Measurements from ENCODE around the gene UPK1B. TPM values are rescaled to one million over a fixed set of nuclear protein-coding genes. Genes with fewer than 3 reads are reported as not detected.

Gene UPK1B
- total RNA-seq, 1 donor from 2014 or later, result 0.98 TPM

DNA sequence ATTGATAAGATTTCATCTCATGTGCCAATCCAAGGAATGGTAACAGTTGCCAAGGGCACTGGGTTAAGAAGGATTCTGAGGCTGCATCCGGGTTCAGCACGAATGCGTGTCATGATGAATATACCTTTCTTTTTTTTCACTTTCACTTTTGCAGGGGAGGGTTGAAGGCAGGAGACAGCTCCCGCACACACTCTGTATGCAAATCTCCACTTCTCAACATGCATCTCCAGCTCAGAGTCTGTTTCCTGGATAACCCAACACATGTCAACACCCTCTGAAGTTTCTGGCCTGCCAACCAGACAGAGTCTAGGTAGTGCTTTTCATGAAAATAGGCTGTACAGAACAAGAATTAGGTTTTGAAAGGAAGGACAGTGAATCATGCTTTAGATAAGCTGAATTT is 45.7 kb downstream of the UPK1B start:
- no peak for ATAC-seq
- no peak for DNase-seq (ENCODE audit: low spot score)
- intact Hi-C loops (cut with DNase I), result no loop called here

DNA sequence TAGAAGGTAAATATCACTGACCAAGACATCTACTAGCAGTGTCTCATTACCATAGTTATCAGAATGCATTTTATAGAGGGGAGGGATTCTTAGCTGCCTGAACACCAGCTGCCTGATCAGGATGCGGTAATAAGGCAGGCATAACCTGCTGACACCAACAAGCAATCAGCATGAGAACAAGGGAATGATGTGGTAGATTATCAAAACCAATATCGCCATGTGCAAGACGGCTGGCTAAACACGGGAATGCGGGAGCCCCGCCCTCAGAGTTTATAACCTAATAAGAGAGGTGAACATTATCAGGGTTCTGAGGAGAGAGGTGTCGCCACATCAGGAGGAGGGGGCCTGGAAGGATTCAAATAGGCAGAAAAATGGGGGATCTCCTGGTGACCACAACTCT is 46.8 kb downstream of the UPK1B start:
- intact Hi-C loops (cut with DNase I), result no loop called here
- DNase-seq (ENCODE audit: low spot score) (no peak), ATAC-seq (no peak)

DNA sequence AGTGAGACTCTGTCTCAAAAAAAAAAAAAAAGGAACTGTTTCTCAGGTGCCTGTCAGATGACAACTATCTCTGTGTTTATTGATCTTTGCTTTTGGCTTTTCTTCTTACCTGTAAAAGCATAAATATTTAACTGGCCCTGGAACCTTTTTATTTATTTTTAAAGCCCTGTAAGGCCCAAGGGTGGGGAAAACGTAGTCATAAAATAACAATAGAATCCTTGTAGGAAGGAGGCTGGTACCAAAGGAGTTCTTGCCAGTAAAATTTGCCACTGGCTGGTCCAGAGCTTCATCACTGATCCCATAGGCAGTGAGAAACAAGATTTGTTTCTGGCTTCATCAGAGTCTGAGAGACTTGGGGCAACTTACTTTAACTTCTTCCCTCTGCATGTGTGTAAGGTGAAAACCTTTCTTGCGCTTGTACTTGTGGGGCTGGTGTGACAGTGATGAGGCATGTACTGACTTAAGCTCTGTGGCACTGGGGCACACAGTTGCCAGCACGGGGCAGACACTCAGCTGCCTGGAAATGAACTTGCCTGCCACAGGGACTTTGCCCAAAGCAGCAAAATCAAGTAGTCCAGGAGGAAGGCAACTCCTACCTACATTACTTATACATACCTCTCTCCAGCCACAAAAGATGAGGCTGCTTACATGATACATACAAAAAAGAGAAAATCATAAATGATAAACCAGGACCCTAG is 47.7 kb downstream of the UPK1B start:
- intact Hi-C loops (cut with DNase I), result no loop called here
- no peak for DNase-seq (ENCODE audit: low spot score)
- no peak for ATAC-seq

DNA sequence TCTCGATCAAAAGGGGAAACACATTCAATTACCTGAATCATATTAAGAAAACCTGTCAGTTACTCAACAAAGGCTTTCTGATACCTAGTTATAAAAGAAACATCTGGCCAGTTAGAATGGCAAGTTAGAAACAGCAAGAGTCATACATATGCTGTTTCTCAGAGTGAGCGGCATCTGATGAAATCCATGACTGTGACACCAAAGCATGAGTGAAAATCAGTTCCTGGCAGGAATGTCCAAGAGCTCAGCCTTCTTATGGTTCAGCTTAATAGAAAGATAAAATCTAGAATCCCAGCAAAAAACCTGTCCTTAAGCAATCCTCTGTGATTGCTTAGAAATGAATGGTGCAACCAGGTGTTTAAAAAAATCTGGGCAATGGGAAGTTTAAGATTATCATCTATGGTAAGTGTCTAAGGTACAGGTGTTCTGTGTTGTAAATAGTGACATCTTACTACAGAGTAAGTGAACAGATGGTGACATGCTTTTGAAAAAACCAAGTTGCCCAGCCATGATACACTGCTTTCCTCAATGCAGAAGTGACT is 48.5 kb downstream of the UPK1B start:
- DNase-seq (ENCODE audit: low spot score) (no peak), ATAC-seq (no peak)
- intact Hi-C loops (cut with DNase I), result no loop called here

DNA sequence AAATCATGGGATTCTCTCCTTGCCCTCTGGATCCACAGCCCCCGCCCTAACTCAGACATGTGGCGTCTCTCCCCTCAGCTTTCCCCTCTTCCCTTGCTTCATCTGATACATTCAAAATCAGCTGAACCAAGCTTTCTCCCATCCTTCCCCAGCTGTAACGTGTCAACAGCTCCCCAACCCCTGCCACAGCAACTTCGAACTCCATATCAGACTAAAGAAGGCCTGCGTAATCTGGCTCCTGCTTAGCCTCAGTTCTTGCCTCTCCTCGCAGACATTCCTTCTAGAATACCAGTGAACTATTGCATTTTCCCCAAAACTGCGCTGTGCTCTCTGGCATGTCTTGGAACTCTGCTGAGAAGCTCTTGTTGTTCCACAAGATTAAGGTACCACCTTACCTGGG is 49.0 kb downstream of the UPK1B start:
- ATAC-seq (no peak), DNase-seq (ENCODE audit: low spot score) (no peak)
- intact Hi-C loops (cut with DNase I), result no loop called here

DNA sequence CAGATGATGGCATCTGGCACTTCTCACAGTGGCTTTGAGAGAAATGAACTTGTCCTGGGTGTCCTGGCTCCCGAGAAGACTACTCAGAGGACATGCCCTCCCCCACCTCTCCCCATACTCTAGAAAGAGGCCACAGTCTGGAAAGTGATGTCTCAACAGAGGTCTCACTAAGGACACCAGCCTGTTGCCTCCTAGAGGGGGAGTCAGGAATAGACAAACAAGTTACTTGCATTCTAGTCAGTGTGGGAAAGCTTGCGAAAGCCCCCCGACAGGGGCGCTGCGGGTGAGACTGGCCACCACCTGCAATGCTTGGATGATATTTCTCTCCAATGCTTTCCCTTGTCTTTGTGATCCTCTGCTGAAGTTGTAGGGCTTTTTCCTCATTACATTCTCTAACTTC is 50.1 kb downstream of the UPK1B start:
- intact Hi-C loops (cut with DNase I), result no loop called here
- no peak for ATAC-seq
- DNase-seq (ENCODE audit: low spot score), result no peak

DNA sequence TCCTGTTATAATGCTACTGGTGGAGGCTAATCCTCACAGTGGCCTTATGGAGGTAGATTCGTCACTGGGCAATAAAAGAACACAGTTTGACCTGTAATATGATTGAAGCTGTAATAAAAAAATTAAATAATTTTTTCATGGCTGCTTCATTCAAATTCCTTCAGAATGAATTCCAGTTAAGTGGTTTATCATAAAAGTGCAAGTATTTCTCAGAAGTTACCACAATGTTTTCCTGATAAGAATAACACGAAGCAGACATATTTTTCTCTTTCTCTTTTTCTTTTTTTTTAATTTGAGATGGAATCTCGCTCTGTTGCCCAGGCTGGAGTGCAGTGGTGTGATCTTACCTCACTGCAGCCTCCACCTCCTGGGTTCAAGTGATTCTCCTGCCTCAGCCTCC is 51.7 kb downstream of the UPK1B start:
- intact Hi-C loops (cut with DNase I), result no loop called here
- DNase-seq (ENCODE audit: low spot score) (no peak), ATAC-seq (no peak)

DNA sequence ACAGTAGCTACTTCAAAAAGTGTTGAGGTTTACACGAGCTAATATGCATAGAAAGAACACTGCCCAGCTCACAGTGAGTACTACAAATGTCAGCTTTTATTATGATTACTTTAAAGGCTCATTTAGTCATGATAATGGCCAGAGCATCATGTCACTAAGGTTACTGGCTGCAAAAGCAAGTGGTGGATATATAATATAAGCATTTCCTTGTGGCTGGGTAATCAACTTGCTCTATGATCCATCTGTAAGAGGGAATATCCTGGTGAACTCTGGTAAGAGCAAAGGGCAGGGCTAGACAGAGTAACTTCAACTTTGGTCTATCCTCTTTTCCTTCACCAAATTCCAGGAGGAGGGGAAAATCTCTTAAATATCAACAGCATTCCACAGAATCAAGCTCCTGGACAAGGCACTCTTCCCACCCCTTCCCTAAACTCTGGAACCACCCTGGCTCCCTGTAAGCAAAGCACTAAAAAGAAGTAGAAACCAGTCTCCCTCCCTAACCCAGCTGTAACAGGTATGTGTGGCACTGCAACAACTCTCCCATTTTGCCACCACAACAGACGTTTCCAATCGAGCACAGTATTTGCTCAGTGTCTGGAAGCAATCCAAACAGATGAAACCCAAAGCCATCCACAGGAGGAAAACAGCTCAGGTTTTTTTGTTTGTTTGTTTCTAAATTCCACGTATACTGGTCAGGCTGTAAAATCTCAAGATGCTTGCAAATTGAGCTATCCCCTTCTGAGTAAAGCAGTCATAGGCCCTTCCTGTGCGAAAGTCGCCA is 53.9 kb downstream of the UPK1B start:
- ATAC-seq, result no peak
- intact Hi-C loops (cut with DNase I), result no loop called here
- DNase-seq (ENCODE audit: low spot score), result no peak

DNA sequence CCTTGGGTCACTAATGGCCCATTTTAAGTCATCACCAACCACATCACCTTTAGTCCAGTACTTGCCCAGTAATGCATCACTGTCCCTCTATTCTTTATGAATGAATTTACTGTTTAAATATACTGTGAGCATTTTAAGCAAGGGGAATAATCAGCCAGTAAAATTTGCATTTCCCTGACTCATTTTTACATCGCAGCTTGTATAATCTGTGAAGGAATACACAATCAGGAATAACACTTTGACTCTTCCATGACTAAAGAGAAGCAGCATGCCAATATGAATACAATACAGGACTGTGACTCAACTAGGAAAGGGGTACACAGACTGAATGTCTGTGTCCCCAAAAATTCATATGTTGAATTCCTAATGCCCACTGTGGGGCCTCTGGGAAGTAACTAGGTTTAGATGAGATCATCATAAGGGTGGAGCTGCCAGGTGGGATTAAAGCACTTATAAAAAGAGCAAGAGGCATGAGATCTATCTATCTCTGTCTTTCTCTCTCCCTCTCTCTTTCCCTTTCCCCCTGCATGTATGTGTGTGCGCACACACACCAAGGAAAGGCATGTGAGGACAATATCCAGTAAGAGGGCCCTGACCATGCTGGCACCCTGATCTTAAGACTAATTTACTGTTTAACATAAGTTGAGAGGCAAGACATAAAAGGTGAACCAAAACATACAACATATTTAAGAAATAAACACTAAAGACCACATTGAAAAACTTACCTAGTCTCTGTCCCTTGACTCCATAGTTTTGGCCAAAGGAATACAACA is 55.2 kb downstream of the UPK1B start:
- intact Hi-C loops (cut with DNase I), result no loop called here
- ATAC-seq, result no peak
- no peak for DNase-seq (ENCODE audit: low spot score)

DNA sequence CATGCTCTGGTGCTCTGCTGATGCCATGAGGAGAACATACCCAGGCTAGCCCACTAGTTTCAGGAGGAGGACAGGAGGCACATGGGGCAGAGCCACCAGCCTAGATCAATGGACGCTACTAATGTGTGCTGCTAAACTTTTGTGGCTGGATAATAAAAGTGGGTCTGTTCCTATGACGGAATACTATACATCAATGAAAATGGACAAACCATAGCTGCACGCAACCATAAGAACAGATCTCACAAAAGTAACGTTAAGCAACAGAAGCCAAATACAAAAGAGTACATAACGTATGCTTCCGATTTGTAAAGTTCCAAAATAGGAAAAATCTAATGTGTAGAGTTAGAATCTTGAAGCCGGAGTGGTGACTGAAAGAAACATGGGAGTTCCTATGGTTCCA is 55.8 kb downstream of the UPK1B start:
- no peak for ATAC-seq
- intact Hi-C loops (cut with DNase I), result no loop called here

DNA sequence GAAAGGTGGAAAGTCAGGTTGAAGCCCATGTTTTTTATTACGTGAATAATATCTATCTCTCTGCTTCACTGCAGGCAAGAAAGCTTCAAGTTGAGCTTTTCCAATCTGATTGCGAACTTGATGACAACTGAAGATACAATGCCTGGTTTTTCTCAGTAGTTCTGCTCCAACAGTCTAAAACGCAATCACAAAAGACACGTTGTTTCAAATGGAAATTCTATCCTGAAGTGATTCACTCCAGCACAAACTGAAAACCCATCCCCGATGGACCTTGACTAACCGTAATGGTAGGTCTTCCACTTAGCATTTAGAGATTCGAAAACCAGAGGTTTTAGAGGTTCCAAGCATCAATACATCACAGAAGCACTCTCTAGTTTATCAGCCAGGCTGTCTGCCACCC is 56.7 kb downstream of the UPK1B start:
- no peak for ATAC-seq
- DNase-seq (ENCODE audit: low spot score), result no peak
- intact Hi-C loops (cut with DNase I), result no loop called here

More for the DNA sequence above, 55.8 kb downstream of the UPK1B start:
- no peak for DNase-seq (ENCODE audit: low spot score)

DNA sequence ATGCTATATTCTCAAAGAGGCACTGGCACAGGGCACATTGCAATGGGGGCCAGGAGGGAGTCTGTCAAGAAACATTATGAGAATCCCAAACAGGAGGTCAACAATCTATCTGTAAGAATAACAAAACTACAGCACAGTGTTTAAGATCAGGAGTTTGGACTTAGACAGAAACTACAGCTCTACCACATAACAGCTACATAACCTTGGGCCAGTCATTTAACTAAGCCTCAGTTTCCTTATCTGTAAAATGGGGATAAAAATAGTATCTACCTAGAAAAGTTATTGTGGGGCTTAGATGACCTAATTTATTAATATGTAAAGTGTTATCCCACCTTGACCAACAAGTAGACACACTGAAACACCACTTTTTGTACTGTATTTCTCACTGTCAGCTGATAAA is 57.3 kb downstream of the UPK1B start:
- intact Hi-C loops (cut with DNase I), result no loop called here
- DNase-seq (ENCODE audit: low spot score) (no peak), ATAC-seq (no peak)

DNA sequence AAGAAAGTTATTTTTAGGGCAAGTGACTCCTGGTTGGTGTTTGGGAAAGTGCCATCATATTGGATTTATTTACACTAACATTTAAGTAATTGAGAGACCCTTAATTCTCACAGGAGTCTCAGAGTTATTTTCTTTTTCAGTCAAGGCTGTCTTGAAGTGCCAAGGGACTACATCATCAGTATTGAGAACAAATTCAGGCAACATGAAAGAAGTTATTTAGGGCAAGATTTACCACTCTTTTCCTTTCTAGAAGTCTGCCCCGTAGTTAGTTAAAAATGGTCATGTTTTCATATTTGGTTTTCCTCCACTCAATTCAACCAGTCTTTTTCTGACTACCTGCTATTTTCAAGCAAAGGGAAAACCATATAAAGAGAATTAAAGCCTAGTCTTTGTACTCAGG is 61.2 kb downstream of the UPK1B start:
- intact Hi-C loops (cut with DNase I), result no loop called here
- no peak for ATAC-seq
- no peak for DNase-seq (ENCODE audit: low spot score)

DNA sequence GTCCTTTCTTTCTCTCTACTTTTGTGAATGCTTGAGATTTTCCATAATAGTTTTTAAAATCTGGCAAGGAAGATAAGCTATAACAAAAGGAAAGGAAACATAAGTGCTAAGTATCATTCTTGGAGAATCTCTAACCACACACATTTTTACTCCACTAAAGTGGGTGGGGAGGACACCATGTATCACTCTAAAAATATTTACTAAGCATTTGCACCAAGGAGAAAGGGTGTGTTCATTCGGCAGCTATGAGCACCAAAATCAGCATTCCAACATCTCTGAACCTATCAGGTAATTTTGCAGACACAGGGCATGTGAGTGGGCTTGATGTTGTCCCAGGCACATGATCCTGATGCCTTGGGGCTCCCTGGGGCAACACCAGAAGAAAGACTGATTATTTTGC is 61.8 kb downstream of the UPK1B start:
- intact Hi-C loops (cut with DNase I), result no loop called here
- DNase-seq (ENCODE audit: low spot score), result no peak

DNA sequence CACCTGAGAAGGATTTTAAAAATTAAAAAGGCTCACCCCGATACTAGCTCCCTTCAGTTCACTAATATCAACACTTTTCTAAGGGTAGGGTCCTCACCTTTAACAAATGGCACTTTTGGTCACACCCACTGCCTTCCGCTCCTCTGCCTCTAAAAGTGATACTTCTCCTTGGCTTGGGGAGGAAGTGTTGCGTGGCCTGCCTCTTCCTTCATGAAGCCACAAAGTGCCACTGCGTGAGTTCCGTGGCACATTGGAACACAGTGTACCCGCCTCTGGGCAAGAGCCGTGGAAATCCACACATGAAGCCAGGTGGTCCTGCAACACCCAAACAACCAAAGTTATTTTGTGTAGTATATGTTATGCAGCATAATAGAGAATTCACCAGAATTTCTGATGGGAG is 63.4 kb downstream of the UPK1B start:
- DNase-seq (ENCODE audit: low spot score) (no peak), ATAC-seq (no peak)
- intact Hi-C loops (cut with DNase I), result no loop called here

More for the DNA sequence above, 61.8 kb downstream of the UPK1B start:
- ATAC-seq, result peak; percentile 66

DNA sequence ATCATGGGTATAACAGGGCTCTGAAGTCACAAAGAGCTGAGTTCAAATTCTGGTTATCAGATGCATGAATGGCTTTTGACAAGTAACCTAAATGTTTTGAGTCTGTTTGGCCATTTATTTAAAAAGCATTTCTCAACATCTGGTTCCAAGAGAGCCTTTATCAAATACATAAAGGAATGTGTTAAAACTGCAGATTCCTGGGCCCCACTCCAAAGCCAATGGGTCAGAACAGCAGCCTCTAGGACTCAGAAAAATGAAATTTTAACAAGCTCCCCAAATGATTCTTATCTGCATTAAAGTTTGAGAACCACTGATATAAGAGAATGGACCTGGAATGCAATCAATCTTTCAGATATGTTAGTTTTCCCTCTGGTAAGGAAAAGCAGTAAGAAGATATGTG is 63.9 kb downstream of the UPK1B start:
- ATAC-seq (no peak), DNase-seq (ENCODE audit: low spot score) (no peak)
- intact Hi-C loops (cut with DNase I), result no loop called here

DNA sequence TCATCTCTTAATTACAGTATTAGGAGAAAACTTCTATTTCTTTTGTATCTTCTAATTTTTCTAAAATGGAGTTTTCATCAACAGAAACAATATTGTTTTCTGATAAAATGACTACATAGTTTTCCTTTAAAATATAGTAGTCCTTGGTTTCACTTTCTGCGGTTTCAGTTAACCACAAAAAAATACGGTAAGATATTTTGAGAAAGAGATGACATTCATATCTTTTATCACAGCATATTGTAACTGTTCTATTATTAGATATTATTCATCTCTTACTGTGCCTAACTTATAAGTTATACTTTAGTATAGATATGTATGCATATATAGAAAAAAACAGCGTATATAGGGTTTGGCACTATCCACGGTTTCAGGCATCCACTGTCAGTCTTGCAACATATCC is 65.0 kb downstream of the UPK1B start:
- intact Hi-C loops (cut with DNase I), result no loop called here
- no peak for DNase-seq (ENCODE audit: low spot score)
- ATAC-seq, result no peak

DNA sequence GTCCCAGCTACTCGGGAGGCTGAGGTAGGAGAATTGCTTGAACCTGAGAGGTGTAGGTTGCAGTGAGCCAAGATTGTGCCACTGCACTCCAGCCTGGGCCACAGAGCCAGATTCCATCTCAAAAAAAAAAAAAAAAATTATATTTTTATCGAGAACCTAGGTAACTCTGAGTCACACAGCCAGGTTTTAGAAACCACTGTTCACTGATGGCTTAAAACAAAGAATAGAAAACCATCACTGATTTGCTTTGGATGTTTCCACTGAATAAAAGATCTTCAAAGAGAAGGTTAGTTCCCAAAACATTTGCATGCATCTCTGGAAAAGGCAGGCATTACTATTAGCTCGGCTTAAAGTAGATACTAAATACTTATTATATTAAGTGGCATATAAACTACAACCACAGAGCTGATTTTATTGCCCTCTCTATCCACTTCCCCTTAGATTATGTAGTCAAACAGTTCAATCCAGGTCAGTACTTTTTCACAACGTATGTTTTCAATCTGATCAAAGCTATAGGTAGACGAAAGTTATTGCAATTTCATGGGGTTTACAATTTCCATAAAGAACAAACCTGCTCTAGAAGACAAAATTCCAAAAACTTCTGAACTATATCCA is 65.9 kb downstream of the UPK1B start:
- intact Hi-C loops (cut with DNase I), result no loop called here
- DNase-seq (ENCODE audit: low spot score), result no peak
- ATAC-seq, result no peak

DNA sequence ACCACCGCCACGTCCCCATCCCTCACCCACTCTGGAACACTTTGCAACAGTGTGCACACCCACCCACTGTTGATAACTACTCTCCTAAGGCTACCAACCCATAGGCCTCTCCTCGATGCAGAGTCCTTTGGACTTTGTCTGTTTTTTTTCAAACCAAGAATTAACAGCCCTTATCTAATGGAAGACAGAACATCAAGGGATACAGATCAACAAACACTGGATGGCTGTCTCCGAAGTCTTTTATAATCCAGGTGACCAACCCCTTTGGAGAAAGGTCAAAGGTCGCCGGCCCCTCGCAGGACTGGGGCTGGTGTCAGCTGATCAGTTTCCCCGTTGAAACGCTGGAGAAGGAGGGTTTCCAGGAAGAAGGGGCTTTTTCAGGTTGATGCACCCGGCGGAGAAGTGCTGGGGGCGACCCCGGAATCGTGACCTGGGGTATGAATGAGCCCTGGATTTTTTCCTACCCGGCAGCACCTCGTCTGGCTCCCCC is 66.7 kb downstream of the UPK1B start:
- ATAC-seq, result peak; percentile 24

More for the DNA sequence above, 66.7 kb downstream of the UPK1B start:
- intact Hi-C loops (cut with DNase I), result no loop called here
- DNase-seq (ENCODE audit: low spot score), result peak; percentile 73

Measured in sciatic nerve (tissue), 2 donors.